Cardiac muscle cell (in vitro differentiated cells and primary cell): ENCODE data around the gene FDXR. TPM values are rescaled to one million over a fixed set of nuclear protein-coding genes. Genes with fewer than 3 reads are reported as not detected.
"Not testable (repeated sequence)": the region's sequence is repeated elsewhere in the genome, so short reads cannot be mapped to it uniquely, and the experiment has no call there.

Source experiments
- DNase-seq, 2 donors: peaks; one replicate each; pipeline versions ENCODE4 v3.0.0 to v3.0.0-alpha.2; 2010 to 2017; ENCODE audit warnings: low read depth in 1 of 2, low spot score in 1 of 2
- H3K27ac ChIP-seq: fragments of 200-600 bp; sonication (generic); 2 replicates; pipeline ENCODE4 v1.5.1; 2016
- H3K27me3 ChIP-seq: fragments of 200-600 bp; sonication (generic); 2 replicates; pipeline ENCODE4 v1.6.0; 2016; ENCODE audit warnings: control low read depth
- H3K36me3 ChIP-seq: fragments of 200-600 bp; sonication (generic); 2 replicates; pipeline ENCODE4 v1.5.1; 2016; ENCODE audit warnings: control low read depth
- H3K4me1 ChIP-seq: fragments of 200-600 bp; sonication (generic); 2 replicates; pipeline ENCODE4 v1.8.1; 2017; ENCODE audit warnings: low read depth, mild to moderate bottlenecking, mixed run types
- H3K4me3 ChIP-seq: fragments of 200-600 bp; sonication (generic); 2 replicates; pipeline ENCODE4 v1.5.1; 2016; ENCODE audit warnings: mild to moderate bottlenecking
- H3K9me3 ChIP-seq: fragments of 200-600 bp; sonication (generic); 2 replicates; pipeline ENCODE4 v1.5.1; 2017; ENCODE audit warnings: low read depth, mild to moderate bottlenecking, control low read depth
- CTCF ChIP-seq: IDR thresholded peaks from 2 replicates; pipeline ENCODE4 v1.5.1; 2012; ENCODE audit warnings: low read depth, mild to moderate bottlenecking, low read length
- polyA plus RNA-seq: library from polyadenylated mRNA; unstranded; fragments of >200 nt; fragmentation: Nextera tagmentation; extraction: Ambion mirVana; gene quantifications from 2 replicates; pipeline ENCODE4 v1.2.1, GENCODE V29; 2016
- total RNA-seq: library from RNA; depleted of rRNA; stranded (reverse); fragments of >200 nt; gene quantifications from 2 replicates; pipeline ENCODE4 v1.2.3, GENCODE V29; 2016

Gene FDXR
- total and polyA plus RNA-seq, 2 experiments from 2014 or later: 44.6 to 49.9 TPM

- H3K4me3 ChIP-seq: no peak overlapping the region
- H3K4me1 ChIP-seq: peaks cover under 1% of the 10 kb centered on the region
- H3K27ac ChIP-seq: no peak overlapping the region
- DNase-seq: no peak
- H3K36me3 ChIP-seq: no peaks in the 10 kb centered on the region
- no peaks in the 10 kb centered on the region for H3K9me3 ChIP-seq
- no peak for TF ChIP-seq CTCF
- no peaks in the 10 kb centered on the region for H3K27me3 ChIP-seq
Observed at GRCh38 chr17:74916136-74916850, 43.5 kb upstream of the FDXR start.

- not testable (repeated sequence) for H3K9me3 ChIP-seq, H3K4me3 ChIP-seq, DNase-seq, H3K4me1 ChIP-seq, H3K36me3 ChIP-seq, H3K27ac ChIP-seq, H3K27me3 ChIP-seq
Observed at GRCh38 chr17:74911423-74911822, 38.6 kb upstream of the FDXR start.

- DNase-seq, H3K27me3 ChIP-seq, H3K4me1 ChIP-seq, H3K4me3 ChIP-seq, H3K27ac ChIP-seq, H3K36me3 ChIP-seq, H3K9me3 ChIP-seq: not testable (repeated sequence)
Observed at GRCh38 chr17:74909097-74909496, 36.3 kb upstream of the FDXR start.

- H3K36me3 ChIP-seq: no peaks in the 10 kb centered on the region
- H3K27ac ChIP-seq: no peak overlapping the region
- TF ChIP-seq CTCF: no peak
- no peaks in the 10 kb centered on the region for H3K4me1 ChIP-seq
- no peaks in the 10 kb centered on the region for H3K27me3 ChIP-seq
- H3K4me3 ChIP-seq: no peak overlapping the region
- no peaks in the 10 kb centered on the region for H3K9me3 ChIP-seq
- no peak for DNase-seq
Observed at GRCh38 chr17:74907012-74907411, 34.2 kb upstream of the FDXR start.

GRCh38 chr17:74906214-74906793 lies 33.5 kb upstream of the FDXR start:
- not testable (repeated sequence) for H3K4me1 ChIP-seq, H3K27ac ChIP-seq, H3K9me3 ChIP-seq, H3K27me3 ChIP-seq, DNase-seq, H3K36me3 ChIP-seq, H3K4me3 ChIP-seq

GRCh38 chr17:74904687-74905409 lies 32.1 kb upstream of the FDXR start:
- Histone ChIP-seq H3K4me3 (no peak overlapping the region), H3K27me3 (no peaks in the 10 kb centered on the region), H3K36me3 (no peaks in the 10 kb centered on the region), H3K4me1 (no peaks in the 10 kb centered on the region), H3K9me3 (no peaks in the 10 kb centered on the region), H3K27ac (no peak overlapping the region)
- TF ChIP-seq CTCF: no peak
- DNase-seq: no peak

GRCh38 chr17:74903671-74904070 lies 30.9 kb upstream of the FDXR start:
- Histone ChIP-seq H3K4me1 (no peaks in the 10 kb centered on the region), H3K4me3 (no peak overlapping the region), H3K9me3 (no peaks in the 10 kb centered on the region), H3K27me3 (no peaks in the 10 kb centered on the region), H3K27ac (no peak overlapping the region), H3K36me3 (no peaks in the 10 kb centered on the region)
- TF ChIP-seq CTCF: no peak
- DNase-seq: no peak
